GM23248 (cell line): ENCODE data around the gene RHCE. TPM values are rescaled to one million over a fixed set of nuclear protein-coding genes. Genes with fewer than 3 reads are reported as not detected.
A peak's percentile ranks its signal among the peaks of the same experiment; 100 is the strongest.
"Not testable (repeated sequence)": the region's sequence is repeated elsewhere in the genome, so short reads cannot be mapped to it uniquely, and the experiment has no call there.

Experiments
- DNase-seq: peaks from one replicate; pipeline ENCODE4 v3.0.0-alpha.2; 2015
- H2AFZ ChIP-seq: fragments of 200-600 bp; sonication (generic); 2 replicates; pipeline ENCODE4 v1.6.1; 2016; ENCODE audit warnings: antibody characterized with exemption
- H3F3A ChIP-seq: fragments of 200-600 bp; sonication (generic); 2 replicates; pipeline ENCODE4 v1.6.1; 2016; ENCODE audit warnings: mild to moderate bottlenecking, antibody characterized with exemption, mixed run types; ENCODE audit not compliant: insufficient read depth
- H3K27ac ChIP-seq: fragments of 200-600 bp; sonication (generic); 2 replicates; pipeline ENCODE4 v1.5.1; 2016; ENCODE audit warnings: mild to moderate bottlenecking
- H3K27me3 ChIP-seq: fragments of 200-600 bp; sonication (generic); replicated peaks from 2 replicates; pipeline ENCODE4 v1.6.1; 2016; ENCODE audit warnings: mild to moderate bottlenecking; ENCODE audit not compliant: insufficient read depth
- H3K36me3 ChIP-seq: fragments of 200-600 bp; sonication (generic); 2 replicates; pipeline ENCODE4 v1.6.1; 2016; ENCODE audit warnings: low read depth, mild to moderate bottlenecking
- H3K4me1 ChIP-seq: fragments of 200-600 bp; sonication (generic); 2 replicates; pipeline ENCODE4 v1.6.1; 2016; ENCODE audit warnings: mild to moderate bottlenecking; ENCODE audit not compliant: insufficient read depth
- H3K4me2 ChIP-seq: fragments of 200-600 bp; sonication (generic); one replicate; pipeline ENCODE4 v1.6.1; 2016; ENCODE audit warnings: mild to moderate bottlenecking; ENCODE audit not compliant: unreplicated experiment
- H3K4me3 ChIP-seq: fragments of 200-600 bp; sonication (generic); 2 replicates; pipeline ENCODE4 v1.5.1; 2016; ENCODE audit warnings: mild to moderate bottlenecking
- H3K79me2 ChIP-seq: fragments of 200-600 bp; sonication (generic); 2 replicates; pipeline ENCODE4 v1.6.1; 2016; ENCODE audit warnings: mild to moderate bottlenecking; ENCODE audit not compliant: insufficient read depth
- H3K9ac ChIP-seq: fragments of 200-600 bp; sonication (generic); 2 replicates; pipeline ENCODE4 v1.6.1; 2016; ENCODE audit warnings: mild to moderate bottlenecking
- H3K9me2 ChIP-seq: fragments of 200-600 bp; sonication (generic); 2 replicates; pipeline ENCODE4 v1.6.1; 2016; ENCODE audit warnings: mixed run types, mild to moderate bottlenecking, moderate library complexity; ENCODE audit not compliant: insufficient read depth
- H3K9me3 ChIP-seq: fragments of 200-600 bp; sonication (generic); one replicate; pipeline ENCODE4 v1.6.1; 2017; ENCODE audit warnings: low read depth
- H4K20me1 ChIP-seq: fragments of 200-600 bp; sonication (generic); 2 replicates; pipeline ENCODE4 v1.6.0; 2016; ENCODE audit not compliant: insufficient read depth
- EZH2 ChIP-seq: fragments of 200-600 bp; sonication (generic); IDR thresholded peaks from 2 replicates; pipeline ENCODE4 v1.6.1; 2018; ENCODE audit warnings: antibody characterized with exemption, mild to moderate bottlenecking; ENCODE audit not compliant: insufficient read depth, poor library complexity, severe bottlenecking
- EZH2phosphoT487 ChIP-seq: fragments of 200-600 bp; sonication (generic); IDR thresholded peaks from 2 replicates; pipeline ENCODE4 v1.6.1; 2018; ENCODE audit warnings: antibody characterized with exemption, moderate library complexity, mild to moderate bottlenecking, low read depth; ENCODE audit not compliant: insufficient read depth
- WGBS, 2 experiments: methylation state at CpG; one replicate each; pipeline ENCODE4 v1.1.6; 2015 to 2017; ENCODE audit warnings: low lambda C conversion rate in 2 of 2, low coverage in 1 of 2; ENCODE audit errors: missing lambda C conversion rate in 2 of 2; 5-methylcytosine and 5-hydroxymethylcytosine counted together
- in situ Hi-C: fragments of 300-500 bp; cut with MboI; formaldehyde crosslinking; loops from 2 replicates; pipeline ENCODE4 v1.15.0; 2020
- polyA plus RNA-seq: library from polyadenylated mRNA; unstranded; fragments of >200 nt; fragmentation: Nextera tagmentation; extraction: Ambion mirVana; gene quantifications from 2 replicates; pipeline ENCODE4 v1.2.1, GENCODE V29; 2016
- total RNA-seq: library from RNA; depleted of rRNA; stranded (reverse); fragments of >200 nt; shearing (Covaris generic); gene quantifications from 2 replicates; pipeline ENCODE4 v1.2.3, GENCODE V29; 2014

The RHCE gene
- total and polyA plus RNA-seq, 2 experiments from 2014 or later = 0.43 to 0.90 TPM

GRCh38 chr1:25425098-25426085 is 4.8 kb upstream of the RHCE start:
- Histone ChIP-seq H3K36me3 (no peaks in the 10 kb centered on the region), H3K27me3 (no peaks in the 10 kb centered on the region), H3K79me2 (0 out of 2 replicates have a peak, but pooled peaks cover 6% of the 10 kb centered on the region), H3K4me3 (no peak overlapping the region), H4K20me1 (no peaks in the 10 kb centered on the region), H3K9me2 (no peaks in the 10 kb centered on the region), H3K9me3 (no peaks in the 10 kb centered on the region), H3K27ac (peak overlapping the region; percentile 7), H2AFZ (no peak overlapping the region), H3F3A (peaks cover 9% of the 10 kb centered on the region), H3K9ac (no peak overlapping the region), H3K4me2 (no peak overlapping the region), H3K4me1 (0 out of 2 replicates have a peak, but pooled peaks cover 4% of the 10 kb centered on the region)
- in situ Hi-C loops = no loop called here
- TF ChIP-seq EZH2 (no peak), EZH2phosphoT487 (no peak)
- 63 to 66% methylated on average over 16 of the region's 16 CpGs for WGBS, 2 experiments
- peak; percentile 77 for DNase-seq

- H2AFZ ChIP-seq, H3K9me3 ChIP-seq, H3K79me2 ChIP-seq, H3F3A ChIP-seq, H3K27me3 ChIP-seq, H3K4me2 ChIP-seq, H3K9ac ChIP-seq, DNase-seq, in situ Hi-C loops, H3K4me1 ChIP-seq, H3K4me3 ChIP-seq, H3K27ac ChIP-seq, H4K20me1 ChIP-seq, H3K36me3 ChIP-seq, H3K9me2 ChIP-seq: not testable (repeated sequence)
- 90 to 96% methylated on average over 6 of the region's 6 CpGs for whole genome bisulfite sequencing, 2 experiments
These were observed 2.6 kb upstream of the RHCE start for GRCh38 chr1:25423206-25423605.

GRCh38 chr1:25419339-25419738 is 1.3 kb downstream of the RHCE start:
- H4K20me1 ChIP-seq, DNase-seq, H3K9me3 ChIP-seq, H2AFZ ChIP-seq, H3F3A ChIP-seq, H3K4me3 ChIP-seq, H3K4me2 ChIP-seq, H3K27ac ChIP-seq, H3K9me2 ChIP-seq, H3K4me1 ChIP-seq, H3K79me2 ChIP-seq, in situ Hi-C loops, H3K36me3 ChIP-seq, H3K27me3 ChIP-seq, H3K9ac ChIP-seq: not testable (repeated sequence)
- 85 to 100% methylated on average over 1 of the region's 1 CpG for WGBS, 2 experiments

GRCh38 chr1:25417280-25417679 is 3.3 kb downstream of the RHCE start:
- H3K9me3 ChIP-seq, H3K79me2 ChIP-seq, H3K9me2 ChIP-seq, DNase-seq, in situ Hi-C loops, H3K27ac ChIP-seq, H3K4me2 ChIP-seq, H3K36me3 ChIP-seq, H3K4me1 ChIP-seq, H3K4me3 ChIP-seq, H3K27me3 ChIP-seq, H4K20me1 ChIP-seq, H3K9ac ChIP-seq, H2AFZ ChIP-seq, H3F3A ChIP-seq: not testable (repeated sequence)
- 82 to 85% methylated on average over 4 of the region's 4 CpGs for WGBS, 2 experiments

- DNase-seq, H3K9me2 ChIP-seq, H4K20me1 ChIP-seq, H3K9ac ChIP-seq, H3K27me3 ChIP-seq, H3K4me2 ChIP-seq, H3K9me3 ChIP-seq, H3K79me2 ChIP-seq, H3F3A ChIP-seq, H3K36me3 ChIP-seq, H2AFZ ChIP-seq, H3K4me1 ChIP-seq, in situ Hi-C loops, H3K27ac ChIP-seq, H3K4me3 ChIP-seq: not testable (repeated sequence)
- WGBS, 2 experiments = 80 to 93% methylated on average over 1 of the region's 1 CpG
These were observed 6.0 kb downstream of the RHCE start for GRCh38 chr1:25414578-25414977.

GRCh38 chr1:25414157-25414556 is 6.5 kb downstream of the RHCE start:
- H3K4me3 ChIP-seq, H3K9ac ChIP-seq, H3K4me1 ChIP-seq, in situ Hi-C loops, H3K27me3 ChIP-seq, H3K27ac ChIP-seq, H3K79me2 ChIP-seq, H2AFZ ChIP-seq, H3F3A ChIP-seq, H3K9me3 ChIP-seq, H3K4me2 ChIP-seq, H3K36me3 ChIP-seq, DNase-seq, H3K9me2 ChIP-seq, H4K20me1 ChIP-seq: not testable (repeated sequence)
- 30 to 69% methylated on average over 2 to 6 of the region's 6 CpGs for WGBS, 2 experiments

GRCh38 chr1:25412872-25413623 is 7.6 kb downstream of the RHCE start:
- H3K4me1 ChIP-seq, H3K9me2 ChIP-seq, H3F3A ChIP-seq, H3K27ac ChIP-seq, H3K79me2 ChIP-seq, H3K4me3 ChIP-seq, DNase-seq, H3K9ac ChIP-seq, in situ Hi-C loops, H4K20me1 ChIP-seq, H3K27me3 ChIP-seq, H3K4me2 ChIP-seq, H3K36me3 ChIP-seq, H3K9me3 ChIP-seq, H2AFZ ChIP-seq: not testable (repeated sequence)
- 92 to 96% methylated on average over 9 to 14 of the region's 14 CpGs for WGBS, 2 experiments
